GM18909 (cell line): ENCODE data around the gene OGN.
"Not testable (repeated sequence)": the region's sequence is repeated elsewhere in the genome, so short reads cannot be mapped to it uniquely, and the experiment has no call there.

ENCODE experiments used
- ATAC-seq: cut with Tn5 transposase; IDR thresholded peaks from one replicate; pipeline ENCODE4 v1.9.1; 2021; ENCODE audit warnings: mild to moderate bottlenecking; ENCODE audit not compliant: unreplicated experiment, poor library complexity

OGN gene

GRCh38 chr9:92404042-92404836 is at the start of gene OGN:
Gene OGN, minus strand, starts transcription at chr9:92404578. Its CDS starts 1,171 bp downstream, at chr9:92403407.
- no peak for ATAC-seq

- no peak for ATAC-seq
Observed at GRCh38 chr9:92446536-92446935, 42.2 kb upstream of the OGN start.

GRCh38 chr9:92444841-92445240 is 40.5 kb upstream of the OGN start:
- no peak for ATAC-seq

- ATAC-seq: no peak
Observed at GRCh38 chr9:92440751-92441046, 36.3 kb upstream of the OGN start.

- ATAC-seq: no peak
Observed at GRCh38 chr9:92439921-92440750, 35.8 kb upstream of the OGN start.

GRCh38 chr9:92438900-92439526 is 34.6 kb upstream of the OGN start:
- ATAC-seq: no peak

GRCh38 chr9:92435263-92435662 is 30.9 kb upstream of the OGN start:
- no peak for ATAC-seq

- no peak for ATAC-seq
Observed at GRCh38 chr9:92432972-92433548, 28.7 kb upstream of the OGN start.

GRCh38 chr9:92432350-92432749 is 28.0 kb upstream of the OGN start:
- no peak for ATAC-seq

GRCh38 chr9:92429836-92430235 is 25.5 kb upstream of the OGN start:
- no peak for ATAC-seq

GRCh38 chr9:92426501-92427145 is 22.2 kb upstream of the OGN start:
- ATAC-seq: no peak

GRCh38 chr9:92425474-92425873 is 21.1 kb upstream of the OGN start:
- no peak for ATAC-seq

- ATAC-seq: no peak
Observed at GRCh38 chr9:92424340-92424739, 20.0 kb upstream of the OGN start, which contains the start of gene OMD. Gene OMD, minus strand, starts transcription at chr9:92424471. Its CDS starts 6,913 bp downstream, at chr9:92417558.

GRCh38 chr9:92423612-92424011 is 19.2 kb upstream of the OGN start:
- ATAC-seq: no peak

GRCh38 chr9:92422611-92423338 is 18.4 kb upstream of the OGN start:
- no peak for ATAC-seq

- ATAC-seq: no peak
Observed at GRCh38 chr9:92414566-92414965, 10.2 kb upstream of the OGN start.

GRCh38 chr9:92411157-92411556 is 6.8 kb upstream of the OGN start:
- not testable (repeated sequence) for ATAC-seq

- no peak for ATAC-seq
Observed at GRCh38 chr9:92408747-92409478, 4.5 kb upstream of the OGN start.

GRCh38 chr9:92407818-92408217 is 3.4 kb upstream of the OGN start:
- no peak for ATAC-seq
